Ishikawa (cell line): Measurements from ENCODE around the gene ADAM30.

ENCODE experiments used
- CEBPB ChIP-seq: IDR thresholded peaks from 2 replicates; pipeline ENCODE4 v1.6.1; 2012
- CREB1 ChIP-seq: IDR thresholded peaks from 2 replicates; pipeline ENCODE4 v1.6.1; 2012; ENCODE audit warnings: low read depth
- EGR1 ChIP-seq: IDR thresholded peaks from 2 replicates; pipeline ENCODE4 v1.6.1; 2012
- EP300 ChIP-seq: IDR thresholded peaks from 2 replicates; pipeline ENCODE4 v1.6.1; 2012; ENCODE audit warnings: borderline replicate concordance
- FOXM1 ChIP-seq: IDR thresholded peaks from 2 replicates; pipeline ENCODE4 v1.6.1; 2012; ENCODE audit warnings: low read depth, borderline replicate concordance
- MAX ChIP-seq: IDR thresholded peaks from 2 replicates; pipeline ENCODE4 v1.6.1; 2012
- NFIC ChIP-seq: IDR thresholded peaks from 2 replicates; pipeline ENCODE4 v1.6.1; 2012
- RAD21 ChIP-seq: IDR thresholded peaks from 2 replicates; pipeline ENCODE4 v1.6.1; 2012; ENCODE audit warnings: low read depth
- REST ChIP-seq: IDR thresholded peaks from 2 replicates; pipeline ENCODE4 v1.6.1; 2012; ENCODE audit warnings: low read depth, mild to moderate bottlenecking
- TAF1 ChIP-seq: IDR thresholded peaks from 2 replicates; pipeline ENCODE4 v1.6.1; 2012; ENCODE audit warnings: low read depth, mild to moderate bottlenecking
- TCF12 ChIP-seq: IDR thresholded peaks from 2 replicates; pipeline ENCODE4 v1.6.1; 2012; ENCODE audit warnings: low read depth
- TEAD4 ChIP-seq: IDR thresholded peaks from 2 replicates; pipeline ENCODE4 v1.6.1; 2012
- USF1 ChIP-seq: IDR thresholded peaks from 2 replicates; pipeline ENCODE4 v1.6.1; 2012
- YY1 ChIP-seq: IDR thresholded peaks from 2 replicates; pipeline ENCODE4 v1.6.1; 2012; ENCODE audit warnings: low read depth
- ZBTB7A ChIP-seq: IDR thresholded peaks from 2 replicates; pipeline ENCODE4 v1.6.1; 2012; ENCODE audit warnings: low read depth

Gene ADAM30

GRCh38 chr1:119917304-119918055 lies 21.2 kb upstream of the ADAM30 start:
- TF ChIP-seq MAX, result no peak
- no peak for TF ChIP-seq REST
- no peak for TF ChIP-seq TAF1
- no peak for TF ChIP-seq RAD21
- TF ChIP-seq ZBTB7A, result no peak
- TF ChIP-seq EP300, result no peak
- TF ChIP-seq TCF12, result no peak
- no peak for TF ChIP-seq USF1
- no peak for TF ChIP-seq FOXM1
- TF ChIP-seq NFIC, result no peak
- TF ChIP-seq CREB1, result no peak
- no peak for TF ChIP-seq TEAD4
- no peak for TF ChIP-seq YY1
- no peak for TF ChIP-seq EGR1
- no peak for TF ChIP-seq CEBPB

GRCh38 chr1:119915517-119915916 lies 19.2 kb upstream of the ADAM30 start:
- no peak for TF ChIP-seq TEAD4
- no peak for TF ChIP-seq MAX
- TF ChIP-seq NFIC, result no peak
- TF ChIP-seq FOXM1, result no peak
- no peak for TF ChIP-seq EP300
- TF ChIP-seq REST, result no peak
- no peak for TF ChIP-seq YY1
- no peak for TF ChIP-seq TAF1
- no peak for TF ChIP-seq CREB1
- TF ChIP-seq USF1, result no peak
- no peak for TF ChIP-seq ZBTB7A
- TF ChIP-seq RAD21, result no peak
- TF ChIP-seq CEBPB, result no peak

- TF ChIP-seq TAF1, result no peak
- no peak for TF ChIP-seq FOXM1
- no peak for TF ChIP-seq TEAD4
- no peak for TF ChIP-seq RAD21
- TF ChIP-seq NFIC, result no peak
- TF ChIP-seq USF1, result no peak
- no peak for TF ChIP-seq YY1
- TF ChIP-seq MAX, result no peak
- no peak for TF ChIP-seq CEBPB
- TF ChIP-seq EGR1, result no peak
- no peak for TF ChIP-seq ZBTB7A
Observed at GRCh38 chr1:119914071-119914470, 17.8 kb upstream of the ADAM30 start.

GRCh38 chr1:119912963-119913362 lies 16.6 kb upstream of the ADAM30 start:
- TF ChIP-seq CEBPB, result no peak
- no peak for TF ChIP-seq TCF12
- no peak for TF ChIP-seq NFIC
- TF ChIP-seq FOXM1, result no peak
- no peak for TF ChIP-seq USF1
- no peak for TF ChIP-seq ZBTB7A
- no peak for TF ChIP-seq MAX
- no peak for TF ChIP-seq EP300
- no peak for TF ChIP-seq CREB1
- no peak for TF ChIP-seq TAF1
- TF ChIP-seq TEAD4, result no peak
- no peak for TF ChIP-seq RAD21
- no peak for TF ChIP-seq YY1
- TF ChIP-seq REST, result no peak
- TF ChIP-seq EGR1, result no peak
